Measurements from ENCODE around the gene PLD4.

- TF ChIP-seq CTCF (IDR thresholded peaks at IDR 0.05) = no peak
- TF ChIP-seq POLR2AphosphoS5 (IDR thresholded peaks at IDR 0.05; ENCODE audit: insufficient read depth in 1 of 2, low read depth in 1 of 2) = no peak
- TF ChIP-seq POLR2A (IDR thresholded peaks at IDR 0.05) = no peak
Observed at GRCh38 chr14:104938960-104939359, 14.3 kb downstream of the PLD4 start.
